ENCODE results near the gene DPY19L2.
A peak's percentile ranks its signal among the peaks of the same experiment; 100 is the strongest.
"Not testable (repeated sequence)": the region's sequence is repeated elsewhere in the genome, so short reads cannot be mapped to it uniquely, and the experiment has no call there.

Gene DPY19L2

DNA sequence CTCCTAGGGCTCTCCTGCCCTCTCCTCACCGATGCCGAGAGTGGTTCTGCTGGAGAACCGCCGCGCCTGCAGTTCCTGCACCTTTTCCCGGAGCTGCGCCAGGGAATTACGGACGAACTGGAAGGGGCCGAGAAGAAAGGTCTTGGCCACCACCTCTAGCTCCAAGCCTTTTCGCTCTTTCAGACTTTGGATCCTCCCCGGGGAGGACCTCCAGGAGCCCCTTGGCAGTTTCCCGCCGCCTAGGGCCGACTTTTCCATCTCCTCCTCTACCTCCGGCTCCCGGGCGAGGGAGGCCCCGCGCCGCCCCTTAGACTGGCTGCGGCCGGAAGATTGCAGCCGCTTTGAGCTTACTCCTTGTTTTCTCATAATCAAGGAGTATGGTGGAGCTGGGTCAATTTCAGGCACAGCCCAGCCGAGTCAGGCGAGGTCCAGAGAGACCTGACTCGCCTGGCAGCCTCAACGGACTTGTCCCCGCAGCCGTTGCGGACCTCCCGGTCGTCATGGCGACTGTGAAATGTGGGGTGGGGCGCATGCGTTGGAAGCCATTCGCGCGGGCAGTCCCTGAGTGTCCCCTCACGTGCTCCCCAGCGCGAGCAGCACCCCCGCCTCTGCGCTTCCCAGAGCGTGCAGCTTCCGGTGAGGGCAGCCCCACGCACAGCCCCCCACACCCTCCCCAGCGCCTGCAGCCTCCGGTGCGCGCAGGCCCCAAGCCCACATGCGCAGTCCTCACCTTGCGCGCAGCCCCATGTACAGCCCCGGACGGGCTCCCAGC is at the start of gene DPY19L2:
TSS of gene DPY19L2 (minus strand) at position 466 of the 772 bp plus-strand sequence. CDS start at position 366, 100 bp downstream.
- TF ChIP-seq, protein P1, sequence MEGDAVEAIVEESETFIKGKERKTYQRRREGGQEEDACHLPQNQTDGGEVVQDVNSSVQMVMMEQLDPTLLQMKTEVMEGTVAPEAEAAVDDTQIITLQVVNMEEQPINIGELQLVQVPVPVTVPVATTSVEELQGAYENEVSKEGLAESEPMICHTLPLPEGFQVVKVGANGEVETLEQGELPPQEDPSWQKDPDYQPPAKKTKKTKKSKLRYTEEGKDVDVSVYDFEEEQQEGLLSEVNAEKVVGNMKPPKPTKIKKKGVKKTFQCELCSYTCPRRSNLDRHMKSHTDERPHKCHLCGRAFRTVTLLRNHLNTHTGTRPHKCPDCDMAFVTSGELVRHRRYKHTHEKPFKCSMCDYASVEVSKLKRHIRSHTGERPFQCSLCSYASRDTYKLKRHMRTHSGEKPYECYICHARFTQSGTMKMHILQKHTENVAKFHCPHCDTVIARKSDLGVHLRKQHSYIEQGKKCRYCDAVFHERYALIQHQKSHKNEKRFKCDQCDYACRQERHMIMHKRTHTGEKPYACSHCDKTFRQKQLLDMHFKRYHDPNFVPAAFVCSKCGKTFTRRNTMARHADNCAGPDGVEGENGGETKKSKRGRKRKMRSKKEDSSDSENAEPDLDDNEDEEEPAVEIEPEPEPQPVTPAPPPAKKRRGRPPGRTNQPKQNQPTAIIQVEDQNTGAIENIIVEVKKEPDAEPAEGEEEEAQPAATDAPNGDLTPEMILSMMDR (IDR thresholded peaks at IDR 0.05; ENCODE audit: insufficient read depth, low read length, missing control alignments): no peak
- ChIA-PET POLR2A (no interaction called here), CTCF (interaction anchor here (0.9 to 2.3 kb wide), 4 partner anchors 98 to 248 kb away, joined by 3 to 15 read pairs (median 5); no protein-coding TSS in a partner anchor)
- DNase-seq (ENCODE audit: low read depth, low spot score): no peak
- peak within 1 kb of the TSS; percentile 72 for H3K4me3 ChIP-seq (ENCODE audit: low read depth, low read length)

DNA sequence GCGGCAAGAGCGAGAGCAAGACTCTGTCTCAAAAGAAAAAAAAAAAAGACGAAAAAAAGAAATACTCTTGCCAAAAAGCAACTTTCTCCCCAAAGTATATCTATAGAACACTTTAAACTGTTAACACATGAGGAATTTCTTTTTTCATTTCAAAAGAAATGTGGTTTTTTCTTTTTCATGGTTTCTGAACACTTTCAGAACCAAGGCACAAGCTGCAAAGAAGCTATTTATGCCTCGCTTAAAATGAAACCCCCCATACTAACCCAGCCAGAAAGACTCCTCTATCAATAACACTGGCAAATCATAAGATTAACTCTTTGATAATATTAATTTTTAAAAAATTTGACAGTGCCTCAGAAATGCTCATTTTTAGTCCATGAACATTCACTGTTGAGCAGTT is 48.6 kb upstream of the DPY19L2 start:
- CTCF ChIA-PET; POLR2A ChIA-PET; H3K4me3 ChIP-seq (ENCODE audit: low read depth, low read length); DNase-seq (ENCODE audit: low read depth, low spot score): not testable (repeated sequence)

DNA sequence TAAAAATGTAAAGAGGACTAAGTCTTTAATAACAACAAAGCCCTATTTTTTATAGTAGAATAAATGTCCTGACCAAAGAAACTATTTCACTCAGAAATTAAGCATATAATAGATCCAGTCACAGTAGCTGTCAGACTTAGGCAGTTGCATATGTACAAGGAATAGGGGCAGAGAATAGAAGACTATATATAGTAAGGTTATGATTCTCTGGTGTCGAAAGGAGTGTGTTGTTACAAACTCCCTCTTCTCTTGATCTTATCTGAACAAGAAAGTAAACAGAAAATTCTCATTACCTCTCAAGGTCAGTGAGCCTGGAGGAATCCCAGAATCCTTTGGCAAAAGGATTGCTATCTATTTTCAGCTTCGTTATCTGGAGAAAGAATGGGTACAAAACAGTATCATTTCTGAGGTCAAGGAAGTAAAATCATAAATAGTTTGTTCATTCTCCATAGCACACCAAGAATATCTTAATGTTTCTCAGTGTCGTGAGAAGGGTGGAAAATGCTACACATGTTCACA is 46.9 kb upstream of the DPY19L2 start:
- H3K4me3 ChIP-seq (ENCODE audit: low read depth, low read length); DNase-seq (ENCODE audit: low read depth, low spot score); CTCF ChIA-PET; POLR2A ChIA-PET: not testable (repeated sequence)

DNA sequence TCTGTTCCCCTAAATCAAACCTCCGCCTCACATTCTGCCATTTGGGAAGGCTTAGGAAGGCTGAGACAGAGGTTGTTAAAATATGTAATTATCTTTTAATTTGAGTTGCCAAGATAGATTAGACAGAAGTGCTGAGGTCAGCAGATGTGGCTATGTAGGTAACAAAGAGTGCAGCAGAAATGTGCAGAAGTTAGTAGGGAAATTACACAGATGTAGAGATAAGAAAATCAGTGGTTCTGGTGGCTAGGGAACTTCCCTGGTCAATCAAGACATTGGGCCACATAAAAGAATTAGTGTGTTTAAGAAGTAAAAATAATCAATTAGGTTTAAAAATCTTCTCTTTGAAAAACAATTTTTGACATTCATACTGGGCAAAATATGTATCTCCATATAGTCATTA is 46.1 kb upstream of the DPY19L2 start:
- POLR2A ChIA-PET; H3K4me3 ChIP-seq (ENCODE audit: low read depth, low read length); DNase-seq (ENCODE audit: low read depth, low spot score); CTCF ChIA-PET: not testable (repeated sequence)

DNA sequence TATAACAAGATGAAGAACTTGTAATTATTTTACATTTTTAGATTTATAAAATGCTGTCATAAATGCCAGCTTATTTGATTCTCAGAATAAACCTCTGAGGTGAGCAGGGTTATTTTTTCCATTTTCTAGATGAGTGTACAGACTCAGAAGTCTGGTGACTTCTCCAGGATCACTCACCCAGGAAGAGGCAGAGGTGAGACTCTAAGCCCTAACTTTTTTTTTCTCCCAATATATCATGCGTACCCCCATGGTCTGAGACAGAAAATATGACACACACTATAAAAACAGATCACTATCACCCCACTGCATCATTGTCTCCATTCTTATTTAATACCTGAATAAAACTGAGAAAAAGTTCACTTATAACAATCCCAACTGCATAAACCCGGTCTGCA is 45.4 kb upstream of the DPY19L2 start:
- POLR2A ChIA-PET; DNase-seq (ENCODE audit: low read depth, low spot score); CTCF ChIA-PET: not testable (repeated sequence)

DNA sequence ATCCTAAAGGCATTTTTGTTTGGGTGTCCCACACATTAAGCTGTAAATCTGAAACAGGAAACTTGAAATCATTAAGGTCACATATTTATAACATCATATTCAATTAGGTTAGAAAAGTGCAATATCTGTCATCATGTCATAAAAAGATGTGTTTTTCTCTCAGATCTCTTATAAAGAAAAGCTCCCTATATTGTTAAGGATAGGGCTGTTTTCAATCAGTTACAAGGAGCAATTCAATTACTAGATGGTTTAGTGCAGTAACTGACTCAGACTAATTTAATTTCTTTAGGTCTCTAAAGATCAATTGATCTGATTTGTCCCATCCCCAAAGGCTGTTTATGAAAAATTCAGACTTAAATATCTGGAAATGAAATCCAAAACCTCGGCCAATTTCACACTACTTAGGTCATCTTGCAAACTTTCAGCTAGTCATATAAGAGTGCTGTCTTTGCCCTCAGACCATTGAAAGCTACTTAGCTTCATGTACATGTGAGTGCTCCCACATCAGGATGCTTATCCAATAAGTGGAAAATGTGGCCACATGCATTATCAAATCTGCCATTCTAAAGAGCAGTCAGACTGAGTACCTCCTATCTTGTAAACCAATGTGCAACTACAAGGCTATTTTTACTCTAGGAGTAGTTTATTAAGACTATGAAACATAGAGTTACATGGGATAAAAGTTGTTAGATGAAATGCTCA is 44.8 kb upstream of the DPY19L2 start:
- H3K4me3 ChIP-seq (ENCODE audit: low read depth, low read length); DNase-seq (ENCODE audit: low read depth, low spot score); CTCF ChIA-PET; POLR2A ChIA-PET: not testable (repeated sequence)

More for the DNA sequence above, 45.4 kb upstream of the DPY19L2 start:
- H3K4me3 ChIP-seq (ENCODE audit: low read depth, low read length): not testable (repeated sequence)

DNA sequence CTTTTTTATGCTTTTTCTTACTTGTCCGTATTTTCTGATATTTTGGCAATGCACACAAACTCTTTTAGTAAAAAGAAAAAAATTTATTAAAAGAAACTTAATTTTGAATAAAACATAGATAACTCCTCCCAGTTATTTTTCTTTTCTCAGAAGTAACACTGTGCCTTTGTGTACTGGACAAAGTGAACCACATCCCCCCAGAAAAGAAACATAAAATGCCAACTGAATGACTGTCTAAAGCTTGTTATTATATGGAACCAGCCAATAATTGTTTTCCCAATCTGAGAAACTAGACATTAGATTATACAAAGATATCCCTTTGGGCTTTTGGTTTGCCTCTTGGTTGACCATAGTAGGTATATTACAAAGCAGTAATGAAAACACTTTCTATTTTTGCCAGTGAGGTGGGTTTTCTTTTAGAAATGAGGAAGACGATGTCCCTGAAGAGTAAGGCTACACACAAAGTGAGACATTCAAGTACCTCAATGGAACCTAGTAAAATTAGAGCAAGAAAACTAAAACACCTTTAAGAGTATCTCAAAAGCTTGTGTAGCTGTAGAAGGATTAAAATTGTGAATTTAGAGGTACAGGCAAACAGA is 44.2 kb upstream of the DPY19L2 start:
- DNase-seq (ENCODE audit: low read depth, low spot score); H3K4me3 ChIP-seq (ENCODE audit: low read depth, low read length); POLR2A ChIA-PET; CTCF ChIA-PET: not testable (repeated sequence)

DNA sequence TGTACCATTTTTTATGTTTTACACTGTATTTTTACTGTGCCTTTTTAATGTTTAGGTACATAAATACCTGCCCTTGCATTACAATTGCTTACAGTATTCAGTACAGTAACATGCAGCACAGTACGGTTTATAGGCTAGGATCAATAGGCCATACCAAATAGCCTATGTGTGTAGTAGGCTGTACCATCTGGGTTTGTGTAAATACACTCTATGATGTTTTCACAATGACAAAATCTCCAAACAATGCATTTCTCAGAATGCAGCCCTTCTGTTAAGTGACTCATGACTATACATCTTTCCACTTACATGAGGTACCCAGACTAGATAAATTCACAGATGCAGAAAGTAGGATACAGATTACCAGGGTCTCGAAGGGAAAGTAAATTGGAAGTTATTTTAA is 43.0 kb upstream of the DPY19L2 start:
- peak; percentile 9 for DNase-seq (ENCODE audit: low read depth, low spot score)
- H3K4me3 ChIP-seq (ENCODE audit: low read depth, low read length); CTCF ChIA-PET; POLR2A ChIA-PET: not testable (repeated sequence)

DNA sequence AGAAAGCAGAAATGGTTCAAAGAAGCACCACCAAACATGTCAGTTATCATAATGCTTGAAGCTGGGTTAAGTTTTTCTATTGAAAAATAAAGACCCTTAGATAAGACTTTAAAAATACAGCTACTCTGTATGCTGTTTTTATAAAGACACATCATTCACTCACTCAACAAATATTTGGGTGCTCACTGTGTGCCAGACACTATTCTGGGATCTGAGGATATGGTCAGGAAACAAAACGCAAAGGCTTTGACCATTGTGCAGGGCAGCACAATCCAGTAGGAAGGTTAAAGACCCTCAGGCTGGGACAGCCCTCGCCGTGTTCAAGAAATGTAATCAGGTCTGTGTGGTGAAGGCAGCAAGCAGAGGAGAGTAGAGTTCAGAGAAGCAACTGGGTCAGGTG is 38.0 kb upstream of the DPY19L2 start:
- ChIA-PET POLR2A (no interaction called here), CTCF (no interaction called here)

DNA sequence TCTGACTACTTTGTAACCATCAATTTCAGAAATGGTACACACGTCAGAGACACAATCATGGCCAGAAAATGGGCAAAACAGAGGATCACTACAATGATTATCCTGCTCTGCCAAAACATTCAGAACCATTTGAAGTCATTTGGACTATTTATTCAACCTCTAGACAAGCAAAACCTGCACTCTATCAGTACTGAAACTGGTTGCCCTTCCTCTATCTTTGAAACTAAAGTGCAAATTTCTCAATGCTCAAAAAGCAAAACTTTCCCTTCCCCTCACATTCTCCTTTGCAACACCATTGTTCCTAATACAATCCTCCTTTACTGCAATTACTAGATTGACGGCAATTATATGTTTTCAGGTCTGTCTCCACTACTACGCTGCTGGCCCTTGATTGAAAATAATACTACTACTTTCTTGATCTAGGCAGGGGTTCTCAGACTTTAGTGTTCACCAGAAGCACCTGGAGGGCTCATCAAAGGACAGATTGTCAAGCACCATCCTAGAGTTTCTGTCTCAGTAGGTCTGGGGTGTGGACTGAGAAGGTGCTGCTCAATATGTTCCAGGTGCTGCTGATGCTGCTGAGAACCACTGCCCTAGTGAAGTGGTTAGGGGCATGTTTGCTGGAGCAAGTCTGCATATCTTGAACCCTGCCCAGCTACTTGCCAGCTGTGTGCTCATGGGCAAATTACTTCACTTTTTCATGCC is 31.5 kb upstream of the DPY19L2 start:
- CTCF ChIA-PET; POLR2A ChIA-PET; DNase-seq (ENCODE audit: low read depth, low spot score); H3K4me3 ChIP-seq (ENCODE audit: low read depth, low read length): not testable (repeated sequence)

More for the DNA sequence above, 38.0 kb upstream of the DPY19L2 start:
- H3K4me3 ChIP-seq (ENCODE audit: low read depth, low read length): no peak overlapping the region
- TF ChIP-seq, protein P1 (IDR thresholded peaks at IDR 0.05; ENCODE audit: insufficient read depth, low read length, missing control alignments): no peak
- DNase-seq (ENCODE audit: low read depth, low spot score): no peak

DNA sequence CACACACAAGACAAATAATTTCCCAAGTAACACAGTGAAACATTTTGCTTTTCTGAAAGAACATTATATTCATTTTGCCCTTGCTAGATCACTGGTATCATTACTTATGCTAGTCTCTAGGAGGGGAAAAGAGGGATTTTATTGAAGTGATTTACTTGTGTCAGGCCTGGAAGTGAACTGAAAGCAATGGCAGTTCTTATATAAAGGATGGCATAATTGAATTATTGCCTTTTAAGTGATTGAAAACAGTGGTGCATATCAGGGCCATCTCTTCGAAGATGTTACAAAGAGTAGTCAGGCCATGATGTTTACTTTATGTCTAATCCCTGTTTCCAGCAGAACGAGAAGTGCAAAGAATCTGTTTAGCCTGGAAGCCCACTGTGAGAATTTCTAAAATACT is 30.7 kb upstream of the DPY19L2 start:
- DNase-seq (ENCODE audit: low read depth, low spot score); POLR2A ChIA-PET; CTCF ChIA-PET; H3K4me3 ChIP-seq (ENCODE audit: low read depth, low read length): not testable (repeated sequence)

DNA sequence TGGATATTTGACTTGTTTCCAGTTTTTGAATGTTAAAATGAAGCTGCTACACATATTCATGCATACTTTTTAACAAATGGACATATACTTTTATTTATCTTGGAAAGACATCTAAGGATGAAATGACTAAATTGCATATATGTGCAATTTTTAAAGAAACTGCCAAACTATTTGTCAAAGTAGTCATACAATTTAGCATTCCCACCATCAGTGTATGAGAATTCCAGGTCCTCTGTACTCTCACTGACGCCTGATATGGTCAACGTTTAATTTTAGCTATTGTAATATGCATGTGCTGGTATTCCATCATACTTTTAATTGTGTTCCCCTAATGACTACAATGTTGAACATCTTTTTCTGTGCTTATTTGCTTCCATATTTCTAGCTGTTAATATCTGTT is 22.5 kb upstream of the DPY19L2 start:
- POLR2A ChIA-PET; H3K4me3 ChIP-seq (ENCODE audit: low read depth, low read length); CTCF ChIA-PET; DNase-seq (ENCODE audit: low read depth, low spot score): not testable (repeated sequence)

DNA sequence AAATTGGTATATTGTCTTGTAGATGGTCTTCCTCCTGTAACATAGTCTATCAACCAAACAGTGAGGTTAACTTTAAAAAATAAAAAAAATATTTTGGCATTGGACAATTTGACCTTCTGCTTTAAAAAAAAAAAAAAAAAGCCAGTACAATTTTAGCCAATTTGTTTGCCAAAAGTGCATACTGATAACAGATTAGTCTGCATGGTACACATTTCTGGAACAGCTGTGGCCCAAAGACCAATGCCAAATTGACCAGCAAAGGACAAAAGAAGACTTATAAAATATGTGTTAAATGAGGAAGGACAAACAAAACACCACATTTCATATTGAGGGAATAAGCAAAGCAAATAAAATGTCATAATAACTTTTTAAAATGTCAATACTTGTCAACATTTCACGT is 20.8 kb upstream of the DPY19L2 start:
- POLR2A ChIA-PET; H3K4me3 ChIP-seq (ENCODE audit: low read depth, low read length); CTCF ChIA-PET; DNase-seq (ENCODE audit: low read depth, low spot score): not testable (repeated sequence)

DNA sequence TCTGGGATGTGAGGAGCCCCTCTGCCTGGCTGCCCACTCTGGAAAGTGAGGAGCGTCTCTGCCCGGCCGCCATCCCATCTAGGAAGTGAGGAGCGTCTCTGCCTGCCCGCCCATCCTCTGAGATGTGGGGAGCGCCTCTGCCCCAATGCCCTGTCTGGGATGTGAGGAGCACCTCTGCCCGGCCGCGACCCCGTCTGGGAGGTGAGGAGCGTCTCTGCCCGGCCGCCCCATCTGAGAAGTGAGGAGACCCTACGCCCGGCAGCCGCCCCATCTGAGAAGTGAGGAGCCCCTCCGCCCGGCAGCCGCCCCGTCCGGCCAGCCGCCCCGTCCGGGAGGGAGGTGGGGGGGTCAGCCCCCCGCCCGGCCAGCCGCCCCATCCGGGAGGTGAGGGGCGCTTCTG is 18.3 kb upstream of the DPY19L2 start:
- POLR2A ChIA-PET; H3K4me3 ChIP-seq (ENCODE audit: low read depth, low read length); DNase-seq (ENCODE audit: low read depth, low spot score); CTCF ChIA-PET: not testable (repeated sequence)

Data from AG04449 (cell line).